H1 (cell line): ENCODE results near the gene MANSC4.

ENCODE experiments used
- ATF2 ChIP-seq: IDR thresholded peaks from 2 replicates; pipeline ENCODE4 v1.6.1; 2012; ENCODE audit warnings: low read length, inconsistent platforms
- CTCF ChIP-seq, 3 experiments: IDR thresholded peaks; 1 replicate in 2 of 3; 2 replicates in 1 of 3; pipeline versions ENCODE4 v1.5.1 to v1.6.1; 2011; ENCODE audit warnings: low read length in 3 of 3, mild to moderate bottlenecking in 3 of 3, inconsistent platforms in 2 of 3, low read depth in 1 of 3, moderate library complexity in 1 of 3; ENCODE audit not compliant: insufficient read depth in 1 of 3; ENCODE audit errors: control extremely low read depth in 1 of 3
- EZH2 ChIP-seq: fragments of 200-600 bp; sonication (generic); IDR thresholded peaks from 2 replicates; pipeline ENCODE4 v1.7.1; 2012; ENCODE audit warnings: low read depth, mild to moderate bottlenecking, moderate library complexity, low read length, inconsistent platforms; ENCODE audit not compliant: severe bottlenecking

- TF ChIP-seq EZH2 (no peak), CTCF (IDR thresholded peaks at IDR 0.05; ENCODE audit: control extremely low read depth in 1 of 3, insufficient read depth in 1 of 3, low read depth in 1 of 3, low read length in 3 of 3) (no peak), ATF2 (no peak)
These were observed 43.0 kb upstream of the MANSC4 start for GRCh38 chr12:27823038-27823437.
